OCI-LY7 (cell line): ENCODE data around the gene ACSL3. TPM values are rescaled to one million over a fixed set of nuclear protein-coding genes. Genes with fewer than 3 reads are reported as not detected.

Experiments
- BruUV-seq: library from RNA; stranded (reverse); fragments of 400-500 nt; replicated peaks from 2 replicates; lab custom pipeline; 2021; lab: Mats Ljungman, UMichigan
- CTCF ChIA-PET: fragments of 300-600 bp; sonication (Branson Sonifier 250); formaldehyde crosslinking; loops from one replicate; lab custom pipeline; 2022; ENCODE audit warnings: antibody characterized with exemption; ENCODE audit not compliant: unreplicated experiment; lab: Charles Lee
- POLR2A ChIA-PET: fragments of 300-600 bp; sonication (Branson Sonifier 250); formaldehyde crosslinking; loops from one replicate; lab custom pipeline; 2022; ENCODE audit warnings: antibody characterized with exemption; lab: Charles Lee
- DNase-seq: peaks from one replicate; pipeline ENCODE4 v3.0.0-alpha.2; 2015; ENCODE audit warnings: low spot score
- H2AFZ ChIP-seq: fragments of 200-600 bp; sonication (generic), shearing (Covaris generic); 2 replicates; pipeline ENCODE4 v1.6.1; 2014; ENCODE audit warnings: mild to moderate bottlenecking, antibody characterized with exemption, low read length, moderate library complexity
- H3K27ac ChIP-seq: fragments of 200-600 bp; sonication (generic); 2 replicates; pipeline ENCODE4 v1.5.1; 2014; ENCODE audit warnings: mixed run types, low read depth, mild to moderate bottlenecking, moderate library complexity, low read length, inconsistent platforms; ENCODE audit not compliant: poor library complexity, severe bottlenecking
- H3K36me3 ChIP-seq: fragments of 200-600 bp; sonication (generic); 2 replicates; pipeline ENCODE4 v1.6.1; 2014; ENCODE audit warnings: mild to moderate bottlenecking, antibody characterized with exemption, low read length, moderate library complexity, mixed read lengths; ENCODE audit not compliant: insufficient read depth
- H3K4me1 ChIP-seq: fragments of 200-600 bp; sonication (generic); 2 replicates; pipeline ENCODE4 v1.5.1; 2014; ENCODE audit warnings: mild to moderate bottlenecking, low read length; ENCODE audit not compliant: insufficient read depth, poor library complexity, severe bottlenecking
- H3K4me2 ChIP-seq: fragments of 200-600 bp; sonication (generic); 2 replicates; pipeline ENCODE4 v1.6.1; 2014; ENCODE audit warnings: mild to moderate bottlenecking, low read length
- H3K4me3 ChIP-seq: fragments of 200-600 bp; sonication (generic); 2 replicates; pipeline ENCODE4 v1.5.1; 2014; ENCODE audit warnings: mild to moderate bottlenecking, low read depth, low read length; ENCODE audit not compliant: poor library complexity, severe bottlenecking
- H3K79me2 ChIP-seq: fragments of 200-600 bp; sonication (generic); 2 replicates; pipeline ENCODE4 v1.6.1; 2016; ENCODE audit warnings: low read depth, mild to moderate bottlenecking, low read length, moderate library complexity, mixed read lengths; ENCODE audit not compliant: insufficient read depth
- H3K9me2 ChIP-seq: fragments of 200-600 bp; sonication (generic); 2 replicates; pipeline ENCODE4 v1.6.1; 2016; ENCODE audit warnings: mild to moderate bottlenecking, low read length, mixed read lengths; ENCODE audit not compliant: insufficient read depth
- H3K9me3 ChIP-seq: fragments of 200-600 bp; sonication (generic); 2 replicates; pipeline ENCODE4 v1.6.1; 2014; ENCODE audit warnings: mild to moderate bottlenecking, mixed run types, low read length, mixed read lengths
- H4K20me1 ChIP-seq: fragments of 200-600 bp; sonication (generic); 2 replicates; pipeline ENCODE4 v1.6.1; 2014; ENCODE audit warnings: mild to moderate bottlenecking, antibody characterized with exemption, low read length, moderate library complexity, mixed read lengths; ENCODE audit not compliant: insufficient read depth
- CTCF ChIP-seq: fragments of 200-600 bp; sonication (generic); conservative IDR thresholded peaks from 2 replicates; pipeline ENCODE4 v1.5.1; 2014; ENCODE audit warnings: mild to moderate bottlenecking, antibody characterized with exemption, low read length, moderate library complexity, mixed read lengths
- EZH2phosphoT487 ChIP-seq: fragments of 200-600 bp; sonication (generic); IDR thresholded peaks from 2 replicates; pipeline ENCODE4 v1.6.1; 2018; ENCODE audit warnings: low read depth, borderline replicate concordance, mild to moderate bottlenecking, mixed run types, antibody characterized with exemption, low read length, moderate library complexity, mixed read lengths
- intact Hi-C: fragments of 100-400 bp; cut with micrococcal nuclease; formaldehyde crosslinking; loops from one replicate; pipeline ENCODE4 v1.10.0; 2022; ENCODE audit not compliant: unreplicated experiment
- total RNA-seq, 2 experiments: library from RNA; depleted of rRNA in 1 of 2; stranded (reverse); fragments of >200 nt in 1 of 2; shearing (Covaris generic) in 1 of 2; gene quantifications; 2 replicates each; pipeline ENCODE4 v1.2.3, GENCODE V29; 2014 to 2022

ACSL3 gene
- total RNA-seq, 2 experiments from 2014 or later: 62.6 to 83.2 TPM

GRCh38 chr2:222891890-222892289, 31.1 kb downstream of the ACSL3 start:
- ChIA-PET POLR2A (interaction anchor here (1.4 kb wide), 1 partner anchor 20 kb away, joined by 6 read pairs; no protein-coding TSS in a partner anchor), CTCF (no interaction called here)
- Histone ChIP-seq H3K4me3 (no peak overlapping the region), H3K4me2 (no peak overlapping the region), H2AFZ (no peak overlapping the region), H3K36me3 (peaks cover 16% of the 10 kb centered on the region), H3K9me2 (no peaks in the 10 kb centered on the region), H3K27ac (no peak overlapping the region), H4K20me1 (peaks cover 12% of the 10 kb centered on the region; the same call in 1 of the 2 replicates), H3K4me1 (peaks cover 7% of the 10 kb centered on the region), H3K9me3 (no peaks in the 10 kb centered on the region), H3K79me2 (peaks cover 42% of the 10 kb centered on the region)
- DNase-seq: no peak
- intact Hi-C loops: no loop called here
- TF ChIP-seq CTCF (no peak), EZH2phosphoT487 (no peak)
- BruUV-seq: no TSS peak

DNA sequence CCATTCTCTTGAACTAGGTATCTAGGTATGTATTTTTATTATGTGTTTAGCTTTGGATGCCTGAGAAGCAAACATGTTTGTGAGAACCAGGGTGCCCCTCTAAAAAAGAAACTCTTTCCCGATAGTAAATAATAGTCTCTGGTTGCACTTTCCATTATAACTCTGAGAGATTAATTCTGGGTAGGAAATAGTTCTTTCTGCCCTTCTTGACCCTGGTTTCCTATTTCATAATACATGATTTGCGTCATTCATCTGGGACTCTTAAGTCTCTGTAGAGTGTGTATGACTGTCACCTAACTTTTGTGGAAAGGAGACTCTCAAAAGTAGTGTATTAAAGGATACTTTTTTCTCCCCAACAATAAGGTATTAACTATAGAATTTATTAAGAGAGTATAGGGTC, 31.5 kb downstream of the ACSL3 start:
- Histone ChIP-seq H3K9me2 (no peaks in the 10 kb centered on the region), H3K4me3 (no peak overlapping the region), H3K4me1 (peaks cover 7% of the 10 kb centered on the region), H3K9me3 (no peaks in the 10 kb centered on the region), H4K20me1 (peaks cover 12% of the 10 kb centered on the region; the same call in 1 of the 2 replicates), H3K79me2 (peaks cover 38% of the 10 kb centered on the region; the same call in 1 of the 2 replicates), H3K4me2 (no peak overlapping the region), H3K36me3 (peaks cover 16% of the 10 kb centered on the region), H3K27ac (no peak overlapping the region), H2AFZ (no peak overlapping the region)
- CTCF ChIA-PET: no interaction called here
- BruUV-seq: no TSS peak
- TF ChIP-seq CTCF: no peak
- TF ChIP-seq EZH2phosphoT487: no peak
- POLR2A ChIA-PET: interaction anchor here (1.4 kb wide), 1 partner anchor 19 kb away, joined by 6 read pairs; no protein-coding TSS in a partner anchor
- no peak for DNase-seq
- intact Hi-C loops: no loop called here

GRCh38 chr2:222892761-222893160, 31.9 kb downstream of the ACSL3 start:
- ChIA-PET CTCF (no interaction called here), POLR2A (interaction anchor here (1.4 kb wide), 1 partner anchor 19 kb away, joined by 6 read pairs; no protein-coding TSS in a partner anchor)
- Histone ChIP-seq H3K4me3 (no peak overlapping the region), H4K20me1 (peaks cover 12% of the 10 kb centered on the region; the same call in 1 of the 2 replicates), H3K9me2 (no peaks in the 10 kb centered on the region), H3K9me3 (no peaks in the 10 kb centered on the region), H3K27ac (no peak overlapping the region), H3K4me1 (peaks cover 7% of the 10 kb centered on the region), H2AFZ (no peak overlapping the region), H3K36me3 (peaks cover 16% of the 10 kb centered on the region), H3K79me2 (peaks cover 33% of the 10 kb centered on the region; the same call in 1 of the 2 replicates), H3K4me2 (no peak overlapping the region)
- intact Hi-C loops: no loop called here
- no TSS peak for BruUV-seq
- no peak for DNase-seq
- TF ChIP-seq EZH2phosphoT487 (no peak), CTCF (no peak)
